ENCODE data around the gene ANKRD11.
"Not testable (repeated sequence)": the region's sequence is repeated elsewhere in the genome, so short reads cannot be mapped to it uniquely, and the experiment has no call there.

Gene ANKRD11

DNA sequence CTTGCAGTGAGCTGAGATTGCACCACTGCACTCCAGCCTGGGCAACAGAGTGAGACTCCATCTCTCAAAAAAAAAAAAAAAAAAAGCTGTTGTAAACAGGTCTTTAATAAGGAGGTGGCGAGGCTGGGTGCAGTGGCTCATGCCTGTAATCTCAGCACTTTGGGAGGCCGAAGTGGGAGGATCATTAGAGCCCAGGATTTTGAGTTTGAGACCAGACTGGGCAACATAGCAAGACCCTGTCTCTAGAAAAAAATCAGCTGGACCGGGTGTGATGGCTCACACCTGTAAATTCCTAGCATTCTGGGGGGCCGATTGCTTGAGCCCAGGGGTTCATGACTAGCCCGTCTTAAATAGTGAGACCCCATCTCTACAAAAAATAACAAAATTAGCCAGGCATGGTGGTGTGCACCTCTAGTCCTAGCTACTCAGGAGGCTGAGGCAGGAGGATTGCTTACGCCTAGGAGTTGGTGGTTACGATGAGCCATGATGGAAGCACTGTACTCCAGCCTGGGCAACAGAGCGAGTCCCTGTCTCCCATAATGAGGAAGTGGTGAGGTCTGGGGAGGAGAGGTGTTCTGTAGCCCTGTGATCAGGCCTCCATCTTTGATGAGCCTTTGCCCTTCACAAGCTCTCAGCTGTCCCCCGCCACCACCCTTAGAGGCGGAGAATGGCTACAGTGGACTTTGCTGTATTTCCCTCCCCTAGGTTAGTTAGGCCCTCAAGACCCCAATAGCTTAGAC, 236.6 kb downstream of the ANKRD11 start:
- no peak for DNase-seq (ENCODE audit: insufficient read length, low spot score)
- FAIRE-seq: no peak
- TF ChIP-seq, protein P1, sequence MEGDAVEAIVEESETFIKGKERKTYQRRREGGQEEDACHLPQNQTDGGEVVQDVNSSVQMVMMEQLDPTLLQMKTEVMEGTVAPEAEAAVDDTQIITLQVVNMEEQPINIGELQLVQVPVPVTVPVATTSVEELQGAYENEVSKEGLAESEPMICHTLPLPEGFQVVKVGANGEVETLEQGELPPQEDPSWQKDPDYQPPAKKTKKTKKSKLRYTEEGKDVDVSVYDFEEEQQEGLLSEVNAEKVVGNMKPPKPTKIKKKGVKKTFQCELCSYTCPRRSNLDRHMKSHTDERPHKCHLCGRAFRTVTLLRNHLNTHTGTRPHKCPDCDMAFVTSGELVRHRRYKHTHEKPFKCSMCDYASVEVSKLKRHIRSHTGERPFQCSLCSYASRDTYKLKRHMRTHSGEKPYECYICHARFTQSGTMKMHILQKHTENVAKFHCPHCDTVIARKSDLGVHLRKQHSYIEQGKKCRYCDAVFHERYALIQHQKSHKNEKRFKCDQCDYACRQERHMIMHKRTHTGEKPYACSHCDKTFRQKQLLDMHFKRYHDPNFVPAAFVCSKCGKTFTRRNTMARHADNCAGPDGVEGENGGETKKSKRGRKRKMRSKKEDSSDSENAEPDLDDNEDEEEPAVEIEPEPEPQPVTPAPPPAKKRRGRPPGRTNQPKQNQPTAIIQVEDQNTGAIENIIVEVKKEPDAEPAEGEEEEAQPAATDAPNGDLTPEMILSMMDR (IDR thresholded peaks at IDR 0.05; ENCODE audit: insufficient read depth, missing control alignments): no peak

DNA sequence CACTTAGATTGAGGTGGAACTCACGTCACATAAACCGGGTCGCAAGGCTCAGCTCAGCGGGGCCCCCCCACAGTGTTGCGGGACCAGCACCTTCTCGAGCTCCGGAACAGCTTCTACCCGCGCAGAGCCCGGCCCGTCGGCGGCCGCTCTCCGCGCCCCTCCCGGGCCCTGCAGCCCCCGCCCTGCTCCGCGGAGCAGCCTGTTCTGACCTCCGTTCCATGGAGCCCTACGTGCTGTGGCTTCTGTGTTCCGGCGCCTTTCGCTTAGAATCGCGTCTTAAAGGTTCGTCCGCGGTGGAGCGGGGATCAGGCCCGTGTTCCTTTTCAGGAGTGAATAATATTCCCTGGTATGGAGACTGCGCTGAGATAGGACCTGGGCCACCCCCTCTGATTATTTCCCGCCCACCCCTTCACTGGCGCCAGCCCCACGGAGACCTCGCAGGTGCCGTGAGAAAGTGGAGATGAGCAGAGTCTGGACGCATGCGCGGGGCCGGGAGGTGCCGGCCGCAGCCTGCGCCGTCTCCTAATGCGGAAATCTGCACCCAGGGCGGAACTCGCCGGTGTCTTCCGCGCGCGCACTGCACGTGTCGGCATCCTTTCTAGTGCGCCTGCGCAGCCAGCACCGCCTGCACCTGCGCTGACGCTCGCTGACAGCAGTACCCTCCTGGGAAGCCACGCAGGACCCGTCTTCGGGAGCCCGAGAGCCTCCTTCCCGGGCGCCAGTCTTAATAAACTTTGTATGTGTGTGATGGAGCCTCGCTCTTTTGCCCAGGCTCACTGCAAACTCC, 242.0 kb downstream of the ANKRD11 start:
- FAIRE-seq (no peak), DNase-seq (ENCODE audit: insufficient read length, low spot score) (no peak)
- TF ChIP-seq, protein P1 (IDR thresholded peaks at IDR 0.05; ENCODE audit: insufficient read depth, missing control alignments): no peak

DNA sequence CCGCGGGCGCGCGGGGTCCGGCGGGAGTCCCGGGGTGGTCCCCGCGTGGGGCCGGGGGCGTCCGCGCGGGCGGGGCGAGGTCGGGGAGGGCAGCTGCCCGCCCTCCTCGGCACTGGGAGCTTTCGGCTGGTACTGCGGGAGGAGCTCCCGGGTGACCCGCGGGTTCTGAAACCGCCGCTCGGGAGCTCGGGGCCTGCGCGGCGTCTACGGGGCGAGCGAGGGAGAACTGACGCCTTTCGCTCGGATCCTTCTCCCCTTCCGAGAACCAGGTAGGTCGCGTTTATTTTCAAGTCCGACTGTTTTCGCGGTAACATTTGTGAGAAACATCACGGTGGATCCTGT, 242.7 kb downstream of the ANKRD11 start:
- FAIRE-seq; DNase-seq (ENCODE audit: insufficient read length, low spot score): not testable (repeated sequence)

DNA sequence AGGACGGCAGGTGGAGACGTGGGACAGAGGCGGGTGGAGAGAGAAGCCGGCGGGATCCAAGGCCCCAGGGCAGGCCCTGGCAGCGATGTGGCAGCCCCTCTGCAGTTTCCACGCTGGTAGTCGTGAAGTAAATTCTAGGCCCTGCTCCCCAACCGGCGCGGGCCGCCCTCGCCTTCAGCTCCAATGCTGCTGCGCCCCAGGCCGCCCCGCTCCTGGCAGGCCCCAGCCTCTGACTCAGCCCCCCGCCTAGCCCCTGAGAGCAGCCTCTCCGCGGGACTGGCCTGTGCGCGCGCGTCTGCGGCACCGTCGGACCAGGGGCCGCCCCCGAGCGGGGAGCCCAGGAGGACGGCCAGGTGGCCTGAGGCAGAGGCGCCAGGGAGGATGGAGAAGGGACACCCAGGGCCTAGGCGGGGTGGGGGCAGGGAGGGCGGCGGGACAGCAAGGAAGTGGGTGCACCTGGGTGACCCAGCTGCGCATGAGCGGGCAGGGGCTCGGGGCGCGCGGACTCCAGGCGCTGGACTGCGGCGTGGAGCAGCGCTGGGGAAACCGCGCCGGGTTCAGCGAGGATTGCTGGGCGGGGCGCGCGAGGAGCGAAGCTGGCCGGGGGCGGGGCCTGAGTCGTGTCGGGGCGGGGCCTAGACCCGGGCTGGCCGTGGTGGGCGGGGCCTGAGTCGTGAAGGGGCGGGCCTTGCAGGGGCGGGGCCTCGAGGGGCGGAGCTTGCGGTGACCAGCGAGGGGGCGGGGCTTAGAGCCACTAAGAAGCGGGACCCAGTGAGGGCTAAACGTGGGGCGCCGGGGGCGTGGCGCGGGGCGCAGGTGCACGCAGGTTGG, 243.2 kb downstream of the ANKRD11 start:
- FAIRE-seq: no peak
- peak; percentile 64 for DNase-seq (ENCODE audit: insufficient read length, low spot score)
- TF ChIP-seq, protein P1 (IDR thresholded peaks at IDR 0.05; ENCODE audit: insufficient read depth, missing control alignments): no peak

DNA sequence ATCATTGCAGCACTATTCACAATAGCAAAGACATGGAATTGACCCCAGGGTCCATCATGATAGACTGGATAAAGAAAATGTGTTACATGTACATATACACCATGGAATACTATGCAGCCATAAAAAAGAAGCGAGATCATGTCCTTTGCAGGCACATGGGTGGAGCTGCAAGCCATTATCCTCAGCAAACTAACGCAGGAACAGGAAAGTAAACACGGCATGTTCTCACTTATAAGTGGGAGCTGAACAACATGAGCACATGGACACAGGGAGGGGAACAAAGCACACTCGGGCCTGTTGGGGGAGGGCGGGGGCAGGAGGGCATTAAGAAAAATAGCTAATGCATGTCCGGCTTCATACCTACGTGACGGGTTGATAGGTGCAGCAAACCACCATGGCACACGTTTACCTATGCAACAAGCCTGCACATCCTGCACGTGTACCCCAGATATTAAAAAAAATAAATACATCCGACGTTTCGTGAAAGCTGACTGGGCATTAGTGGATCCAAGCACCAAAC, 243.9 kb downstream of the ANKRD11 start:
- TF ChIP-seq, protein P1 (IDR thresholded peaks at IDR 0.05; ENCODE audit: insufficient read depth, missing control alignments): no peak
- DNase-seq (ENCODE audit: insufficient read length, low spot score) (no peak), FAIRE-seq (no peak)

DNA sequence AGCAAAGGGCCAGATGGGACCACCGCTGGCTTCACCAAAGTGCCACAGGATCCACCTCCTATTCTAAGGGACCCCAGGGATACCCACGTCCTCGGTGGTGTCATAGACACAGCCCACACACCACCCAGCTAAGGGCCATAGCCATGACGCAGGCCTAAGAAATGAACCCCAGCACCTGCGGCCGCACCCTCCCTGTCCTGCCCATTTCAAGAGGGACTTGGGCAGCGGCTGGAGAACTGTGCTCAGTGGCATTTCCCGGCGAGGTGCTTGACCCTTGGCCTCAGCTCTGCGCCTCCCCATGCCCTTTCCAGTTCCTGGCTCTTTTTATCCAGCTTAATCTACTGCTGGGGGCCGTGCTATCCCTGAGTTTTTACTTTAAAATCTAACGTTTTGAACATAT, 245.6 kb downstream of the ANKRD11 start:
- no peak for FAIRE-seq

DNA sequence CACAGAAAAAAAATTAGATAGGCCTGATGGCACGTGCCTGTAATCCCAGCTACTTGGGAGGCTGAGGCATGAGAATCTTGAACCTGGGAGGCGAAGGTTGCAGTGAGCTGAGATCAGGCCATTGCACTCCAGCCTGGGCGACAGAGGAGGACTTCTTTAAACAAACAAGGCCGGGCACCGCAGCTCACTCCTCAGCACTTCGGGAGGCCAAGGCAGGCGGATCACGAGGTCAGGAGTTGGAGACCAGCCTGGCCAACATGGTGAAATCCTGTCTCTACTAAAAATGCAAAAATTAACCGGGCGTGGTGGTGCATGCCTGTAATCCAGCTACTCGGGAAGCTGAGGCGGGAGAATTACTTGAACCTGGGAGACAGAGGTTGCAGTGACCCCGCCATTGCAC, 246.1 kb downstream of the ANKRD11 start:
- DNase-seq (ENCODE audit: insufficient read length, low spot score); FAIRE-seq: not testable (repeated sequence)

More for the DNA sequence above, 245.6 kb downstream of the ANKRD11 start:
- no peak for DNase-seq (ENCODE audit: insufficient read length, low spot score)
- TF ChIP-seq, protein P1 (IDR thresholded peaks at IDR 0.05; ENCODE audit: insufficient read depth, missing control alignments): no peak

Data from D721Med (cell line).